Measurements from ENCODE around the gene FLT1.

- no peak for TF ChIP-seq EZH2 (IDR thresholded peaks at IDR 0.05)
- TF ChIP-seq CTCF (IDR thresholded peaks at IDR 0.05): no peak
- no peak for TF ChIP-seq EZH2phosphoT487 (IDR thresholded peaks at IDR 0.05)
Observed at GRCh38 chr13:28251466-28251865, 243.5 kb downstream of the FLT1 start.

All from neural progenitor cell (in vitro differentiated cells).